ENCODE results near the gene MTUS2. TPM values are rescaled to one million over a fixed set of nuclear protein-coding genes. Genes with fewer than 3 reads are reported as not detected.

Gene MTUS2
- total RNA-seq, 2 donors from 2014 or later, result not detected

GRCh38 chr13:29449726-29450125 lies 629.6 kb downstream of the MTUS2 start:
- DNase-seq (ENCODE audit: low spot score) (no peak), ATAC-seq (no peak)
- no peaks in the 10 kb centered on the region for H3K4me1 Mint-ChIP-seq (ENCODE audit: low read depth in 2 of 2)
- no peak overlapping the region for H3K27ac Mint-ChIP-seq
- H3K36me3 Mint-ChIP-seq, result no peaks in the 10 kb centered on the region
- no peaks in the 10 kb centered on the region for H3K9me3 Mint-ChIP-seq
- no peak overlapping the region for H3K4me3 Mint-ChIP-seq
- H3K27me3 Mint-ChIP-seq, result peaks cover 13 to 20% of the 10 kb centered on the region in 2 donors

- no peaks in the 10 kb centered on the region for H3K36me3 Mint-ChIP-seq
- H3K27me3 Mint-ChIP-seq, result peaks cover 18 to 32% of the 10 kb centered on the region in 2 donors
- DNase-seq (ENCODE audit: low spot score) (no peak), ATAC-seq (no peak)
- no peaks in the 10 kb centered on the region for H3K9me3 Mint-ChIP-seq
- H3K27ac Mint-ChIP-seq, result no peak overlapping the region
- peaks cover 0 to 3% of the 10 kb centered on the region in 2 donors for H3K4me1 Mint-ChIP-seq (ENCODE audit: low read depth in 2 of 2)
- H3K4me3 Mint-ChIP-seq, result no peak overlapping the region
Observed at GRCh38 chr13:29451976-29452375, 631.8 kb downstream of the MTUS2 start.

DNA sequence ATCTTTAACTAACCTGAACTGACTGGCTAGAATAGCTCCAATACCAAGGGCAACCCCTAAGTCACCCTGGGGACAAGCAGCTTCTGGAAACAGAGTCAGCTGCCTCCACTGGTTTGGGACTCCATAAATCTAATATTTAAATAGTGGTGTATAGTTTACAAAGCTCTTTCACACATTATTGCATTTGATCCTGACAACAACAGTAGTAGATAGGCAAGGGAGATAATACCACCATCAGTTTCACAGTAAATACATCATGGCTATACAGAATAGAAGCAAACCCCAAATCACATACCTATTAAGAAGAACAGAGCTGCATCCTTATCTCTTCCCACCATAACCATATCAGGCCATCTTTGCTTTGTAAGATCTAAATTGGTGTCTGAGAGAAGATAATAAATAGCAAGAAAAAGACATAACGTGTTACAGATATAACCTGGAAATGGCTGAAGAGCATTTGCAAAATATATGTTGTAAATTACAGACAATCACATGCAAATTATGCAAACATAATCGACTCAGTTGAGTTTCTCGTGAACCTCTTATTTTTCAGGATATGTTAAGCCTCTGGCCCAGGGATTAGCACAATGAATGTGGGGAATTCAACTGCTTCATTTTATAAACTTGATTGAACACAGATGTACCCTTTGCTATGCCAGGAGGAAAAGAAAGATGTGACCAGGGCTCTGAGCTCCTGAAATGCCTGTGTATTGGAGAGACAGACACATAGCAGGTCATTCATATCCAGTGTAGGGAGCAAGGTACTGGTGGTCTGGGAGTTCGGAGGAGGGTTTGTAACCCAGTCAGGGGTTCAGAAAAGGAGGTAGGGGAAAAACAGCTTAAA lies 632.9 kb downstream of the MTUS2 start:
- no peaks in the 10 kb centered on the region for H3K9me3 Mint-ChIP-seq
- H3K27me3 Mint-ChIP-seq, result peaks cover 14 to 32% of the 10 kb centered on the region in 2 donors
- ATAC-seq, result no peak
- H3K4me1 Mint-ChIP-seq (ENCODE audit: low read depth in 2 of 2), result peaks cover 0 to 3% of the 10 kb centered on the region in 2 donors
- DNase-seq (ENCODE audit: low spot score), result no peak
- H3K36me3 Mint-ChIP-seq, result no peaks in the 10 kb centered on the region
- no peak overlapping the region for H3K27ac Mint-ChIP-seq
- H3K4me3 Mint-ChIP-seq, result no peak overlapping the region

- Mint-ChIP-seq H3K27me3 (peaks cover 17 to 36% of the 10 kb centered on the region in 2 donors), H3K4me3 (no peak overlapping the region), H3K27ac (no peak overlapping the region), H3K4me1 (ENCODE audit: low read depth in 2 of 2) (peaks cover 0 to 3% of the 10 kb centered on the region in 2 donors), H3K36me3 (no peaks in the 10 kb centered on the region), H3K9me3 (no peaks in the 10 kb centered on the region)
- ATAC-seq (no peak), DNase-seq (ENCODE audit: low spot score) (no peak)
Observed at GRCh38 chr13:29453617-29454011, 633.5 kb downstream of the MTUS2 start.

DNA sequence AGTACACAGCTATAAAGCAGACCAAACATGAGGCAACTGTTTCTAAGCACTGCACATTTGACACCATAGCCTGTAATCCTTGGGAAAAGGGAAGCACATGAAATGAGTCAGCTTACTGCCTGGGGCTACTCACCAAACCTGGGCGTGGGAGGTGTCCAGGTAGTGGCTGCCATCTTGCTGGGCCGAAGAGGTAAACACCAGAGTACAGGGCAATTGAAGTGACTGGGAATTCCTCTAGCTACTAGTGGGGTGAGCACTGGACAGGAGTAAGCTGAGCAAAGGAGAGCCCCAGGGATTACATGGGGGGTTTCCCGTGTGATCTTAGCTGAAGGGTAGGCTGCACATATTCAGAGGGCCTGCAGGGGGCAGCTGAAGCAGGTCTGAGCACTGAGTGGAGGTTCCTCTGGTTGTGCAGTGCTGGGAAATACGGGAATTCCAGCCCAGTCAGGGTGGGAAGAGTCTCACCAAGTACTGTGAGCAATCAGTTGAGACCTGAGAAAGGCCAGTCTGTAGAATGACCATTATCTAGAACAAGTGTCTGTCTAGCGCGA lies 634.9 kb downstream of the MTUS2 start:
- H3K27me3 Mint-ChIP-seq, result peaks cover 18 to 45% of the 10 kb centered on the region in 2 donors
- no peak overlapping the region for H3K4me3 Mint-ChIP-seq
- no peak for DNase-seq (ENCODE audit: low spot score)

DNA sequence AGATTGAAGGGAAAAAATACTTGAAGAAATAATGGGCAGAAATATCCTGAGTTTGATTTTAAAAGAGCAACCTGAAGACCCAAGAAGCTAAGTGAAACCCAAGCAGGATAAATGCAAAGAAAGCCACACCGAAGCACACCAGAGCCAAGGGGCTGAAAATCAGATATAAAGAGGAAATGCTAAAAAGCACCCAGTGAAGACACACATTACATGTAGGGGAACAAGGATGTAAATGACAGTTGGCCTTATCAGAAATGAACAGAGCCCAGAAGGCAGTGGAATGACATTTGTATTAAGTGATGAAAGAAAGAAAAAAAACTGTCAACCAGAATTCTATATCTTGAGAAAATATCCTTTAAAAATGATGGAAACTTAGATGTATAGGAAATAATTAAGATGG lies 636.3 kb downstream of the MTUS2 start:
- Mint-ChIP-seq H3K4me3 (no peak overlapping the region), H3K9me3 (no peaks in the 10 kb centered on the region), H3K36me3 (no peaks in the 10 kb centered on the region), H3K4me1 (ENCODE audit: low read depth in 2 of 2) (peaks cover 0 to 3% of the 10 kb centered on the region in 2 donors), H3K27me3 (peaks cover 22 to 45% of the 10 kb centered on the region in 2 donors), H3K27ac (no peak overlapping the region)
- DNase-seq (ENCODE audit: low spot score) (no peak), ATAC-seq (no peak)

More for the DNA sequence above, 634.9 kb downstream of the MTUS2 start:
- Mint-ChIP-seq H3K36me3 (no peaks in the 10 kb centered on the region), H3K4me1 (ENCODE audit: low read depth in 2 of 2) (peaks cover 0 to 3% of the 10 kb centered on the region in 2 donors), H3K9me3 (no peaks in the 10 kb centered on the region), H3K27ac (no peak overlapping the region)
- peak; percentile 36 to 61 for ATAC-seq

DNA sequence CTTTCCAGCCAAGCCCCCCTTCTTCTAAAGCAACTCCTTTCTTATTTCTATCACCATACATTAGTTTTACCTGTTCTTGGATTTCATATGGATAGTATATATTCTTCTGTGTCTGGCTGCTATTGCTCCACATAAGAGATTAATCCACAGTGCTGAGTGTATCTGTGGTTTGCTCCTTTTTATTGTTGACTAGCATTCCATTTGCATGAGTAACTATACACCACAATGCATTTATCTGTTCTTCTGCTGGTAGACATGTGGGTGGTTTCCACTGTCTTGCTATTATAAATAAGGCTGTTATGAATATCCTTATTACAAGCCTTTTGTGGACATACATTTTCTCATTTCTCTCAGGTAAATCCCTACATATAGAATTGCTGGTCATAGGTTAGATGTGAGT lies 637.2 kb downstream of the MTUS2 start:
- ATAC-seq (no peak), DNase-seq (ENCODE audit: low spot score) (no peak)
- H3K27me3 Mint-ChIP-seq, result peaks cover 22 to 45% of the 10 kb centered on the region in 2 donors
- H3K9me3 Mint-ChIP-seq, result no peaks in the 10 kb centered on the region
- H3K4me3 Mint-ChIP-seq, result no peak overlapping the region
- H3K27ac Mint-ChIP-seq, result no peak overlapping the region
- H3K36me3 Mint-ChIP-seq, result no peaks in the 10 kb centered on the region
- H3K4me1 Mint-ChIP-seq (ENCODE audit: low read depth in 2 of 2), result peaks cover 0 to 3% of the 10 kb centered on the region in 2 donors

- Mint-ChIP-seq H3K36me3 (no peaks in the 10 kb centered on the region), H3K4me3 (no peak overlapping the region), H3K4me1 (ENCODE audit: low read depth in 2 of 2) (peaks cover 0 to 3% of the 10 kb centered on the region in 2 donors), H3K27me3 (peaks cover 15 to 35% of the 10 kb centered on the region in 2 donors), H3K27ac (no peak overlapping the region), H3K9me3 (no peaks in the 10 kb centered on the region)
- ATAC-seq, result no peak
- no peak for DNase-seq (ENCODE audit: low spot score)
Observed at GRCh38 chr13:29458419-29458818, 638.3 kb downstream of the MTUS2 start.

- peaks cover 14 to 35% of the 10 kb centered on the region in 2 donors for H3K27me3 Mint-ChIP-seq
- no peak overlapping the region for H3K4me3 Mint-ChIP-seq
- ATAC-seq, result no peak
- no peak for DNase-seq (ENCODE audit: low spot score)
- H3K27ac Mint-ChIP-seq, result no peak overlapping the region
- H3K36me3 Mint-ChIP-seq, result no peaks in the 10 kb centered on the region
- H3K4me1 Mint-ChIP-seq (ENCODE audit: low read depth in 2 of 2), result peaks cover 0 to 3% of the 10 kb centered on the region in 2 donors
- no peaks in the 10 kb centered on the region for H3K9me3 Mint-ChIP-seq
Observed at GRCh38 chr13:29459813-29460355, 639.7 kb downstream of the MTUS2 start.

DNA sequence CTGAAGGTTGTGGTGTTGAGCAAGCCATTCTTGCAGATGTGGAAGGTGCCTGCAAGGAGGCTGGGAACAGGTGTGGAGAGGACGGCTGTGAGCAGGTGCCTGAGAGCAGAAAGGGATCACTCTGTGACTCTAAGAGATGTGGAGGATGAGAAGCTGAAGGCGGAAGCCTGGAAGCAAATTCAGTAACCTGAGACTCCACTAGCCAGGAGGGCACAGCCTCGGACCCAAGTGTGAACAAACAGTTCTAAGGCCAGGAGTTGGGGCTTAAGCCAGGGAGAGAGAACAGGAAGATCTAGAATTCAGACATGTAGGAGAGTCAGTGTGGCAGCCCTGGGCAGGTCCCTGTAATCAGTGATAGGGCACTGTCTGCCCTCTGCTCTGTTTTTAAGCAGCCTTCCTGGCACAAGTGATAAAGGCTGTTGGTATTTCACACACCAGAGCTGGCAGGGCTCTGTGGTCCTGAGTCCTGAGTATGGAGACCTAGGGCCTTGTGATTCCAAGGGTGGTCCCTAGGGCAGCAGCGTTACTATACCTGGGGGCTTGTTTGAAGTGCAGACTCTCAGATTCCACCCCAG lies 644.1 kb downstream of the MTUS2 start:
- Mint-ChIP-seq H3K36me3 (no peaks in the 10 kb centered on the region), H3K4me3 (no peak overlapping the region), H3K9me3 (no peaks in the 10 kb centered on the region), H3K4me1 (ENCODE audit: low read depth in 2 of 2) (peaks cover 0 to 3% of the 10 kb centered on the region in 2 donors), H3K27me3 (peaks cover 7 to 16% of the 10 kb centered on the region in 2 donors), H3K27ac (no peak overlapping the region)
- ATAC-seq (no peak), DNase-seq (ENCODE audit: low spot score) (no peak)

DNA sequence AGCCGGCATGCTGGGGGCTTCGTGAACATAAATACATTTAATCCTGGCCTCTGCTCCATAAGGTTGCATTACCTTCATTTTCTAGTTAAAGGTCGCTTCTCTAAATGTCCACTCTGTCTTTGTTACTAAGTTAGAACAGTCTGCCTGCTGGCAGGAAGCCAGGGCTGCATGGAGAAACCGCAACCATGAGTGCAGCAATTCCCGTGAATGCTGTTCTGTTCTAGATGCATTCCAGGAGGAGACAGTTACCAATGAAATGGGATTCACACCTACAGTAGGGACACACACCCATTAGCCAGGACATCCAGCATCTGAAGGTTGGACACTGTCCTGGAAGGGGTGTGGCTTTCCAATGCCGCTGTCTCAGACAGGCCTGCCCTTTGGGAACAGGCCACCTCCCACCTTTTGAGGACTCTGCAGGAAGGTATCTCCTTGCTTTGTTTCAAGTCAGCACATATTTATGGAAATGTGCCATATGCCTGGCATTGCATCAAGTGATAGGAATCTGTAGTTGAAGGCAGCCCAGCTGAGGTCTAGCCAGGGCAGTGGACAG lies 645.7 kb downstream of the MTUS2 start:
- H3K27me3 Mint-ChIP-seq, result peaks cover 2% of the 10 kb centered on the region in 2 donors
- H3K9me3 Mint-ChIP-seq, result no peaks in the 10 kb centered on the region
- H3K27ac Mint-ChIP-seq, result no peak overlapping the region
- H3K4me1 Mint-ChIP-seq (ENCODE audit: low read depth in 2 of 2), result peaks cover 0 to 3% of the 10 kb centered on the region in 2 donors
- no peak overlapping the region for H3K4me3 Mint-ChIP-seq
- ATAC-seq (no peak), DNase-seq (ENCODE audit: low spot score) (no peak)
- H3K36me3 Mint-ChIP-seq, result no peaks in the 10 kb centered on the region

DNA sequence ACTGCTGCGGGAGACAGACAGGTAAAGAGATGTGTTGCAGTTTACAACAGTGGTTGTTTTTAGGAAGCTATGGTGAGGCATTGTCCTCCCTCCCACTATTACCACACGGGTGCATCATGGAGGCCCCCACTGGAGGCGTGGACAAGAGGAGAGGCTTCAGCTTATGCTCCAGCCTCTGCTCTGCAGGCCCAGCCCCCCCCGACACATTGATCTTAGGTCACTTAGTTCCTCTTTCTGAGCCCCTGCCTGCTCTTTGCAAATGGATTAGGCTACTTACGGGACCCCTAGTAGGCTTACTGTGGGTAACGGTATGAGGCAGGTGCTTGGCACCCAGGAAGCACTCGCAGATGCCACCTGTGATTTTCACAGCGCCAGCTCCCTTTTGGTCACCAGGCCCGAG lies 651.4 kb downstream of the MTUS2 start:
- Mint-ChIP-seq H3K9me3 (no peaks in the 10 kb centered on the region), H3K4me1 (ENCODE audit: low read depth in 2 of 2) (peaks cover 0 to 3% of the 10 kb centered on the region in 2 donors), H3K27ac (no peak overlapping the region), H3K36me3 (no peaks in the 10 kb centered on the region), H3K4me3 (no peak overlapping the region), H3K27me3 (peaks cover 0 to under 1% of the 10 kb centered on the region in 2 donors)
- peak in 1 of 2 donors; percentile 38 for ATAC-seq
- no peak for DNase-seq (ENCODE audit: low spot score)

DNA sequence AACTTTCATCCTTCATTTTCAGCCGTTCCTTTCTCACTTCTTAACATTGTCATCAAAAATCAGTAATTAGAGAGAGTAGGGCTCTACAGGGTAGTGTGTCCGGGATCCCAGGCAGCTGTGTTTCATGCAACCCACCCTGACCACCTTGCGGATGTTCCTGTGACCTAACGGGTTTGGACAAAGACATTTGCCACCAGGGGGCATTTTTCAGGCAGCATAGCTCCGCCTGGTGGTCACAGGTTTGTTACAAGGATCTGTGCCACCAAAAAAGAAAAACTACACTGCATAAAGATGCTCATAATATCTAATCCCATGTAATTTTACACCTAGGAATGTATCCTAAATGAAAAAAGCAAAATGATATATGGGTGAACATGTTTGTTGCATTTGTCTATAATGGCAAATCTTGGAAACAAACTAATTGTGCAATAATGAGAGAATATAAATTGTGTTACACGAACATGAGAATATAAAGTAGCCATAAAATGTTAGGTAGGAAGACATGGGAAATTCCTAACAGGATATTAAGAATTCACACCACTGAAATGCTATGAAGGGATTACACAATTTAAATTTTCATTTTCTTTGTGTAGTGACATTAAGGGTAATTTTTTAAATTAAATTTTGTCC lies 652.3 kb downstream of the MTUS2 start:
- no peak overlapping the region for H3K27ac Mint-ChIP-seq
- H3K4me1 Mint-ChIP-seq (ENCODE audit: low read depth in 2 of 2), result peaks cover 0 to 2% of the 10 kb centered on the region in 2 donors
- H3K4me3 Mint-ChIP-seq, result no peak overlapping the region
- H3K27me3 Mint-ChIP-seq, result peaks cover 0 to 6% of the 10 kb centered on the region in 2 donors
- ATAC-seq (peak; percentile 43 to 53), DNase-seq (ENCODE audit: low spot score) (no peak)
- H3K9me3 Mint-ChIP-seq, result no peaks in the 10 kb centered on the region
- no peaks in the 10 kb centered on the region for H3K36me3 Mint-ChIP-seq
